GM21381 (cell line): ENCODE measurements around the gene KIRREL3.

Source experiments
- ATAC-seq: cut with Tn5 transposase; IDR thresholded peaks from one replicate; pipeline ENCODE4 v1.9.1; 2021; ENCODE audit warnings: mild to moderate bottlenecking, moderate library complexity; ENCODE audit not compliant: unreplicated experiment

The KIRREL3 gene

GRCh38 chr11:126879516-126879915 lies 121.1 kb downstream of the KIRREL3 start:
- ATAC-seq: no peak

GRCh38 chr11:126878913-126879482 lies 121.6 kb downstream of the KIRREL3 start:
- ATAC-seq: no peak

- ATAC-seq: no peak
Observed at GRCh38 chr11:126874831-126875230, 125.7 kb downstream of the KIRREL3 start.

- ATAC-seq: no peak
Observed at GRCh38 chr11:126874276-126874675, 126.3 kb downstream of the KIRREL3 start.

- ATAC-seq: no peak
Observed at GRCh38 chr11:126871792-126872191, 128.8 kb downstream of the KIRREL3 start.

GRCh38 chr11:126870021-126870420 lies 130.5 kb downstream of the KIRREL3 start:
- ATAC-seq: no peak

- ATAC-seq: no peak
Observed at GRCh38 chr11:126868741-126869140, 131.8 kb downstream of the KIRREL3 start.

GRCh38 chr11:126864934-126865333 lies 135.6 kb downstream of the KIRREL3 start:
- no peak for ATAC-seq

GRCh38 chr11:126863294-126863997 lies 137.1 kb downstream of the KIRREL3 start:
- no peak for ATAC-seq

- ATAC-seq: peak; percentile 50
Observed at GRCh38 chr11:126862664-126863243, 137.8 kb downstream of the KIRREL3 start.

GRCh38 chr11:126861796-126862459 lies 138.6 kb downstream of the KIRREL3 start:
- ATAC-seq: no peak

GRCh38 chr11:126857860-126858808 lies 142.4 kb downstream of the KIRREL3 start:
- ATAC-seq: no peak

GRCh38 chr11:126855536-126855935 lies 145.0 kb downstream of the KIRREL3 start:
- no peak for ATAC-seq

GRCh38 chr11:126853732-126854131 lies 146.8 kb downstream of the KIRREL3 start:
- no peak for ATAC-seq

GRCh38 chr11:126844789-126845188 lies 155.8 kb downstream of the KIRREL3 start:
- no peak for ATAC-seq

- ATAC-seq: no peak
Observed at GRCh38 chr11:126843096-126843495, 157.5 kb downstream of the KIRREL3 start.

GRCh38 chr11:126841999-126842398 lies 158.6 kb downstream of the KIRREL3 start:
- no peak for ATAC-seq

- ATAC-seq: no peak
Observed at GRCh38 chr11:126840975-126841374, 159.6 kb downstream of the KIRREL3 start.

- ATAC-seq: no peak
Observed at GRCh38 chr11:126840201-126840886, 160.2 kb downstream of the KIRREL3 start.

- no peak for ATAC-seq
Observed at GRCh38 chr11:126839496-126839895, 161.1 kb downstream of the KIRREL3 start.
